ENCODE measurements around the gene MARS1. TPM values are rescaled to one million over a fixed set of nuclear protein-coding genes. Genes with fewer than 3 reads are reported as not detected.

MARS1 gene
- total RNA-seq, 4 donors from 2014 or later, result 54.2 to 94.6 (median 69.6) TPM

GRCh38 chr12:57471661-57472060 is 16.2 kb upstream of the MARS1 start:
- no peak for TF ChIP-seq POLR2A (IDR thresholded peaks at IDR 0.05)
- DNase-seq, result no peak
- no peaks in the 10 kb centered on the region for H3K9me3 ChIP-seq
- peaks cover 16 to 20% (median 18%) of the 10 kb centered on the region in 3 donors for H3K4me1 ChIP-seq
- intact Hi-C loops (cut with DNase I), result no loop called here
- no peak overlapping the region for H3K4me3 ChIP-seq
- H3K27ac ChIP-seq, result no peak overlapping the region
- 94 to 100% methylated on average over 3 of the region's 3 CpGs for WGBS, 2 donors
- no peaks in the 10 kb centered on the region for H3K36me3 ChIP-seq
- H3K27me3 ChIP-seq, result peaks cover 8 to 98% (median 18%) of the 10 kb centered on the region in 4 donors

GRCh38 chr12:57472391-57472790 is 15.5 kb upstream of the MARS1 start:
- WGBS, 2 donors, result 97 to 100% methylated on average over 2 to 3 of the region's 3 CpGs
- H3K36me3 ChIP-seq, result no peaks in the 10 kb centered on the region
- H3K27ac ChIP-seq, result no peak overlapping the region
- H3K4me3 ChIP-seq, result no peak overlapping the region
- peaks cover 8 to 98% (median 18%) of the 10 kb centered on the region in 4 donors for H3K27me3 ChIP-seq
- no peak for DNase-seq
- intact Hi-C loops (cut with DNase I), result no loop called here
- H3K9me3 ChIP-seq, result no peaks in the 10 kb centered on the region
- H3K4me1 ChIP-seq, result peaks cover 16 to 20% (median 18%) of the 10 kb centered on the region in 3 donors
- TF ChIP-seq CTCF (IDR thresholded peaks at IDR 0.05) (no peak), POLR2A (IDR thresholded peaks at IDR 0.05) (no peak)

GRCh38 chr12:57473392-57473791 is 14.5 kb upstream of the MARS1 start:
- 49% methylated on average over 3 of the region's 3 CpGs for WGBS, 2 donors
- no peaks in the 10 kb centered on the region for H3K36me3 ChIP-seq
- no peaks in the 10 kb centered on the region for H3K9me3 ChIP-seq
- H3K4me1 ChIP-seq, result peaks cover 16 to 22% (median 18%) of the 10 kb centered on the region in 3 donors
- DNase-seq, result no peak
- TF ChIP-seq POLR2A (IDR thresholded peaks at IDR 0.05) (no peak), CTCF (IDR thresholded peaks at IDR 0.05) (no peak)
- peaks cover 8 to 99% (median 18%) of the 10 kb centered on the region in 4 donors for H3K27me3 ChIP-seq
- no peak overlapping the region for H3K4me3 ChIP-seq
- H3K27ac ChIP-seq, result no peak overlapping the region
- intact Hi-C loops (cut with DNase I), result no loop called here

- no peak for DNase-seq
- Histone ChIP-seq H3K4me1 (peaks cover 16 to 27% (median 18%) of the 10 kb centered on the region in 3 donors), H3K36me3 (no peaks in the 10 kb centered on the region), H3K4me3 (no peak overlapping the region), H3K27me3 (peaks cover 8 to 98% (median 18%) of the 10 kb centered on the region in 4 donors), H3K27ac (no peak overlapping the region), H3K9me3 (no peaks in the 10 kb centered on the region)
- TF ChIP-seq CTCF (IDR thresholded peaks at IDR 0.05), result no peak
- no peak for TF ChIP-seq POLR2A (IDR thresholded peaks at IDR 0.05)
- intact Hi-C loops (cut with DNase I), result no loop called here
- 75 to 83% methylated on average over 1 to 5 of the region's 5 CpGs for WGBS, 2 donors
Measured at GRCh38 chr12:57473886-57474285, 14.0 kb upstream of the MARS1 start.

GRCh38 chr12:57474430-57474829 is 13.4 kb upstream of the MARS1 start:
- Histone ChIP-seq H3K27ac (no peak overlapping the region), H3K36me3 (no peaks in the 10 kb centered on the region), H3K27me3 (peaks cover 8 to 97% (median 18%) of the 10 kb centered on the region in 4 donors), H3K4me3 (no peak overlapping the region), H3K9me3 (no peaks in the 10 kb centered on the region), H3K4me1 (peaks cover 16 to 28% (median 18%) of the 10 kb centered on the region in 3 donors)
- no peak for TF ChIP-seq CTCF (IDR thresholded peaks at IDR 0.05)
- TF ChIP-seq POLR2A (IDR thresholded peaks at IDR 0.05), result no peak
- WGBS, 2 donors, result 75 to 88% methylated on average over 8 of the region's 8 CpGs
- DNase-seq, result no peak
- intact Hi-C loops (cut with DNase I), result no loop called here

- H3K27me3 ChIP-seq, result peaks cover 8 to 97% (median 18%) of the 10 kb centered on the region in 4 donors
Measured at GRCh38 chr12:57474862-57475261, 13.0 kb upstream of the MARS1 start.

More at GRCh38 chr12:57474862-57475261, 13.0 kb upstream of the MARS1 start:
- 39 to 62% methylated on average over 6 to 7 of the region's 7 CpGs for WGBS, 2 donors
- no peak for DNase-seq
- Histone ChIP-seq H3K4me3 (peak overlapping the region in 3 of 4 donors; percentile 36 to 62 (median 42)), H3K4me1 (peaks cover 16 to 28% (median 18%) of the 10 kb centered on the region in 3 donors), H3K27ac (no peak overlapping the region), H3K36me3 (no peaks in the 10 kb centered on the region), H3K9me3 (no peaks in the 10 kb centered on the region)
- intact Hi-C loops (cut with DNase I), result no loop called here
- TF ChIP-seq CTCF (IDR thresholded peaks at IDR 0.05) (no peak), POLR2A (IDR thresholded peaks at IDR 0.05) (no peak)

Data from esophagus squamous epithelium (tissue), 5 donors.